CD14-positive monocyte (primary cell): ENCODE data around the gene BTK. TPM values are rescaled to one million over a fixed set of nuclear protein-coding genes. Genes with fewer than 3 reads are reported as not detected.

Source experiments
- DNase-seq, 3 donors: peaks; one replicate each; pipeline ENCODE4 v3.0.0-alpha.2; 2011 to 2022
- H2AFZ ChIP-seq: 2 replicates; pipeline ENCODE4 v1.6.0; 2012; ENCODE audit warnings: mild to moderate bottlenecking, low read depth, low read length, inconsistent platforms; ENCODE audit not compliant: insufficient read depth, poor library complexity, severe bottlenecking
- H3K27ac ChIP-seq, 2 donors: 1 replicate in 1 of 2; 2 replicates in 1 of 2; pipeline ENCODE4 v1.5.1; 2012 to 2013; ENCODE audit warnings: low read length in 2 of 2, control low read depth in 1 of 2, inconsistent platforms in 1 of 2, low read depth in 1 of 2, mild to moderate bottlenecking in 1 of 2
- H3K27me3 ChIP-seq, 2 donors: one replicate each; pipeline versions ENCODE4 v1.6.0 to v1.6.1; 2011 to 2013; ENCODE audit warnings: low read length in 2 of 2; ENCODE audit not compliant: control insufficient read depth in 2 of 2, insufficient read depth in 2 of 2
- H3K36me3 ChIP-seq, 2 donors: replicated peaks in 1 of 2; 1 replicate in 1 of 2; 2 replicates in 1 of 2; pipeline versions ENCODE4 v1.5.1 to v1.6.1; 2012 to 2013; ENCODE audit warnings: low read length in 2 of 2, control low read depth in 1 of 2, inconsistent platforms in 1 of 2, mild to moderate bottlenecking in 1 of 2; ENCODE audit not compliant: insufficient read depth in 2 of 2, control insufficient read depth in 1 of 2
- H3K4me1 ChIP-seq, 2 donors: 1 replicate in 1 of 2; 2 replicates in 1 of 2; pipeline versions ENCODE4 v1.5.1 to v1.6.1; 2012 to 2013; ENCODE audit warnings: low read length in 2 of 2, control low read depth in 1 of 2, inconsistent platforms in 1 of 2, mild to moderate bottlenecking in 1 of 2, moderate library complexity in 1 of 2; ENCODE audit not compliant: insufficient read depth in 2 of 2, control insufficient read depth in 1 of 2
- H3K4me2 ChIP-seq: replicated peaks from 2 replicates; pipeline ENCODE3; 2012; ENCODE audit warnings: low read length, moderate library complexity, mild to moderate bottlenecking; ENCODE audit not compliant: poor library complexity, severe bottlenecking; ENCODE audit errors: extremely low read depth
- H3K4me3 ChIP-seq, 3 experiments: fragments of 200-600 bp in 1 of 3; sonication (generic) in 1 of 3; replicated peaks in 1 of 3; 1 replicate in 2 of 3; 2 replicates in 1 of 3; pipeline ENCODE4 v1.5.1; 2011 to 2013; ENCODE audit warnings: low read length in 3 of 3, mild to moderate bottlenecking in 3 of 3, control low read depth in 2 of 3, low read depth in 2 of 3, inconsistent platforms in 1 of 3, moderate library complexity in 1 of 3
- H3K79me2 ChIP-seq: 2 replicates; pipeline ENCODE4 v1.6.0; 2012; ENCODE audit warnings: mild to moderate bottlenecking, control low read depth, inconsistent platforms, low read length, moderate library complexity; ENCODE audit not compliant: insufficient read depth
- H3K9ac ChIP-seq: 2 replicates; pipeline ENCODE4 v1.6.0; 2017; ENCODE audit warnings: low read length, mild to moderate bottlenecking; ENCODE audit not compliant: insufficient read depth, poor library complexity, severe bottlenecking
- H3K9me3 ChIP-seq, 2 donors: replicated peaks in 1 of 2; 1 replicate in 1 of 2; 2 replicates in 1 of 2; pipeline versions ENCODE4 v1.5.1 to v1.6.1; 2012 to 2013; ENCODE audit warnings: low read length in 2 of 2, control low read depth in 1 of 2; ENCODE audit not compliant: control insufficient read depth in 1 of 2, insufficient read depth in 1 of 2
- H4K20me1 ChIP-seq: 2 replicates; pipeline ENCODE4 v1.6.0; 2012; ENCODE audit warnings: mild to moderate bottlenecking, low read length, control low read depth, moderate library complexity; ENCODE audit not compliant: insufficient read depth
- H3K27ac Mint-ChIP-seq, 7 donors: one replicate each; pipeline ENCODE4 v1.8.0; 2020; ENCODE audit warnings: mild to moderate bottlenecking in 7 of 7, mixed read lengths in 7 of 7, moderate library complexity in 6 of 7, inconsistent platforms in 2 of 7
- H3K27me3 Mint-ChIP-seq, 3 donors: one replicate each; pipeline ENCODE4 v1.8.0; 2021 to 2022; ENCODE audit warnings: low read depth in 3 of 3, mild to moderate bottlenecking in 3 of 3, mixed read lengths in 3 of 3, moderate library complexity in 3 of 3, inconsistent platforms in 1 of 3
- H3K36me3 Mint-ChIP-seq, 2 donors: one replicate each; pipeline ENCODE4 v1.8.0; 2020; ENCODE audit warnings: mixed read lengths in 2 of 2, inconsistent platforms in 1 of 2, mild to moderate bottlenecking in 1 of 2
- H3K4me1 Mint-ChIP-seq: one replicate; pipeline ENCODE4 v1.8.0; 2020; ENCODE audit warnings: mild to moderate bottlenecking, mixed read lengths
- H3K4me3 Mint-ChIP-seq, 2 donors: one replicate each; pipeline ENCODE4 v1.8.0; 2020; ENCODE audit warnings: mild to moderate bottlenecking in 2 of 2, mixed read lengths in 2 of 2, moderate library complexity in 1 of 2
- H3K9me3 Mint-ChIP-seq, 7 donors: one replicate each; pipeline ENCODE4 v1.8.0; 2020 to 2022; ENCODE audit warnings: mixed read lengths in 7 of 7, mild to moderate bottlenecking in 6 of 7, moderate library complexity in 6 of 7, inconsistent platforms in 2 of 7
- WGBS: methylation state at CpG from one replicate; pipeline ENCODE4 v1.1.5; 2013; ENCODE audit warnings: missing lambda C conversion rate; ENCODE audit not compliant: insufficient coverage; 5-methylcytosine and 5-hydroxymethylcytosine counted together
- intact Hi-C, 2 donors: fragments of 100-400 bp; cut with micrococcal nuclease; formaldehyde crosslinking; loops; one replicate each; pipeline versions ENCODE4 v1.15.0 to v1.15.1; 2023
- polyA plus RNA-seq, 3 donors: library from polyadenylated mRNA; depleted of rRNA in 1 of 3; unstranded in 2 of 3; stranded (reverse) in 1 of 3; fragments of 300-500 nt in 2 of 3; fragments of >200 nt in 1 of 3; fragmentation: Illumina TruSeq in 2 of 3; gene quantifications; 1 replicate in 2 of 3; 2 replicates in 1 of 3; pipeline ENCODE4 v1.2.3, GENCODE V29; 2012 to 2021
- TF ChIP-seq, protein P1 (sequence below): fragments of 200-600 bp; IDR thresholded peaks from one replicate; pipeline ENCODE4 v1.8.0; 2022; ENCODE audit warnings: antibody characterized with exemption, mild to moderate bottlenecking

The BTK gene
- polyA plus RNA-seq, 3 donors: 74.1 to 92.9 (median 82.9) TPM

DNA sequence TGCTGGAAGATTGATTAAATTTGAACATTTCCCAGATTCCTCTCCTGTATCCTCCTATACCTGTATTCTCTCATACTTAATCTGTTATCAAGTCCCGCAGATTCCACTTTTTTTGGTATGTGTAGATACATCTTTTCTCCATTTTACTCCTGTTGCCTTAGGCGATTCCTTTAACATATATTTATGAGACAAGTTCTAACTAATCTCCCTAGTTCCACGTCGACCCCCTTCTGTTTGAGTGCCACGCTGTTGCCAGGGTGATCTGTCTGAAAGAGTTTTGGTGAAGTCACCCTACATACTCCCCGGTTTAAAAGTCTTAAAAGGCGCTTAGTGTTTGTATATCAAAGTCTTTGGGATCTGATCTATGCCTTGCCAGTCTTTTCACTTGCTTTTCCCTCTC is 24.5 kb upstream of the BTK start:
- Histone ChIP-seq H3K27me3 (no peaks in the 10 kb centered on the region), H3K27ac (no peak overlapping the region), H3K4me2 (peak overlapping the region; percentile 11), H3K9me3 (no peaks in the 10 kb centered on the region), H3K36me3 (peaks cover 8 to 18% of the 10 kb centered on the region in 2 donors), H3K9ac (no peak overlapping the region), H3K4me3 (no peak overlapping the region), H2AFZ (no peak overlapping the region), H4K20me1 (no peaks in the 10 kb centered on the region), H3K79me2 (peaks cover 69% of the 10 kb centered on the region), H3K4me1 (peaks cover 29 to 41% of the 10 kb centered on the region in 2 donors)
- no peaks in the 10 kb centered on the region for H3K27me3 Mint-ChIP-seq
- H3K4me1 Mint-ChIP-seq: peaks cover 32% of the 10 kb centered on the region
- peaks cover 0 to 11% (median 3%) of the 10 kb centered on the region in 7 donors for H3K9me3 Mint-ChIP-seq
- peaks cover 20 to 21% of the 10 kb centered on the region in 2 donors for H3K36me3 Mint-ChIP-seq
- H3K27ac Mint-ChIP-seq: peak overlapping the region in 5 of 7 donors; percentile 26 to 84 (median 40)
- no CpG with 5 or more reads among the region's 7 CpGs for WGBS
- DNase-seq: no peak
- no peak overlapping the region for H3K4me3 Mint-ChIP-seq
- intact Hi-C loops: no loop called here
- TF ChIP-seq, protein P1, sequence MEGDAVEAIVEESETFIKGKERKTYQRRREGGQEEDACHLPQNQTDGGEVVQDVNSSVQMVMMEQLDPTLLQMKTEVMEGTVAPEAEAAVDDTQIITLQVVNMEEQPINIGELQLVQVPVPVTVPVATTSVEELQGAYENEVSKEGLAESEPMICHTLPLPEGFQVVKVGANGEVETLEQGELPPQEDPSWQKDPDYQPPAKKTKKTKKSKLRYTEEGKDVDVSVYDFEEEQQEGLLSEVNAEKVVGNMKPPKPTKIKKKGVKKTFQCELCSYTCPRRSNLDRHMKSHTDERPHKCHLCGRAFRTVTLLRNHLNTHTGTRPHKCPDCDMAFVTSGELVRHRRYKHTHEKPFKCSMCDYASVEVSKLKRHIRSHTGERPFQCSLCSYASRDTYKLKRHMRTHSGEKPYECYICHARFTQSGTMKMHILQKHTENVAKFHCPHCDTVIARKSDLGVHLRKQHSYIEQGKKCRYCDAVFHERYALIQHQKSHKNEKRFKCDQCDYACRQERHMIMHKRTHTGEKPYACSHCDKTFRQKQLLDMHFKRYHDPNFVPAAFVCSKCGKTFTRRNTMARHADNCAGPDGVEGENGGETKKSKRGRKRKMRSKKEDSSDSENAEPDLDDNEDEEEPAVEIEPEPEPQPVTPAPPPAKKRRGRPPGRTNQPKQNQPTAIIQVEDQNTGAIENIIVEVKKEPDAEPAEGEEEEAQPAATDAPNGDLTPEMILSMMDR: no peak

DNA sequence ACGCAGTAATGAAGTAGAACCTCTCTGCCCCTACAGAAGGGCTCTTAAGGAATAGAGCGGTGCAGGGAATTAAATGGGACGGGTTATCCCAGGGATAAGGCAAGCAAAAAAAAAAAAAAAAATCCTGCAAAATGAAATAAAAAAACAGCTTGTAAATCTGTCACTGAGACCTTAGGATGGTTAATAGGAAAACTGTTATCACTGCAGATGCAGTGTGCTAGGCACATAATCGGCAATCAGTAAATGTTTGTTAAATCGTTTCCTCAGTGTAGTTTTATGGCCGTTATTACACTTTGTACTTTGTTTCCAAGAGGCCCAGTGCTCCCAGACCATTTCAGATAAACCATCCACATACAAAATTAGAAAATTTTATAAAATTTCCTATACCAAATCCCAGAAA is 23.1 kb upstream of the BTK start:
- Histone ChIP-seq H2AFZ (no peak overlapping the region), H3K9ac (peak overlapping the region; percentile 73), H3K9me3 (no peaks in the 10 kb centered on the region), H3K36me3 (peaks cover 8 to 18% of the 10 kb centered on the region in 2 donors), H3K4me2 (peak overlapping the region; percentile 76), H3K4me1 (peaks cover 29 to 41% of the 10 kb centered on the region in 2 donors), H3K27ac (peak overlapping the region in 1 of 2 donors; percentile 93), H3K27me3 (no peaks in the 10 kb centered on the region), H4K20me1 (no peaks in the 10 kb centered on the region), H3K4me3 (peak overlapping the region; percentile 81 to 96 (median 84)), H3K79me2 (peaks cover 83% of the 10 kb centered on the region)
- no peaks in the 10 kb centered on the region for H3K27me3 Mint-ChIP-seq
- H3K4me1 Mint-ChIP-seq: peaks cover 32% of the 10 kb centered on the region
- peaks cover 22% of the 10 kb centered on the region in 2 donors for H3K36me3 Mint-ChIP-seq
- no CpG with 5 or more reads among the region's 6 CpGs for WGBS
- H3K27ac Mint-ChIP-seq: peak overlapping the region; percentile 96 to 99 (median 98)
- no peak for DNase-seq
- H3K4me3 Mint-ChIP-seq: peak overlapping the region; percentile 86 to 97
- intact Hi-C loops: loop anchor here in 1 of 2 donors (10.0 kb wide), 1 partner anchor 526 kb away; the partner anchor contains the start of gene ZMAT1
- H3K9me3 Mint-ChIP-seq: peaks cover 0 to 11% (median 3%) of the 10 kb centered on the region in 7 donors
- TF ChIP-seq, protein P1: no peak
